CD14-positive monocyte (primary cell): ENCODE measurements around the gene C1RL. TPM values are rescaled to one million over a fixed set of nuclear protein-coding genes. Genes with fewer than 3 reads are reported as not detected.

ENCODE experiments used
- DNase-seq, 3 donors: peaks; one replicate each; pipeline ENCODE4 v3.0.0-alpha.2; 2011 to 2022
- H2AFZ ChIP-seq: 2 replicates; pipeline ENCODE4 v1.6.0; 2012; ENCODE audit warnings: mild to moderate bottlenecking, low read depth, low read length, inconsistent platforms; ENCODE audit not compliant: insufficient read depth, poor library complexity, severe bottlenecking
- H3K27ac ChIP-seq, 2 donors: 1 replicate in 1 of 2; 2 replicates in 1 of 2; pipeline ENCODE4 v1.5.1; 2012 to 2013; ENCODE audit warnings: low read length in 2 of 2, control low read depth in 1 of 2, inconsistent platforms in 1 of 2, low read depth in 1 of 2, mild to moderate bottlenecking in 1 of 2
- H3K27me3 ChIP-seq, 2 donors: one replicate each; pipeline versions ENCODE4 v1.6.0 to v1.6.1; 2011 to 2013; ENCODE audit warnings: low read length in 2 of 2; ENCODE audit not compliant: control insufficient read depth in 2 of 2, insufficient read depth in 2 of 2
- H3K36me3 ChIP-seq, 2 donors: replicated peaks in 1 of 2; 1 replicate in 1 of 2; 2 replicates in 1 of 2; pipeline versions ENCODE4 v1.5.1 to v1.6.1; 2012 to 2013; ENCODE audit warnings: low read length in 2 of 2, control low read depth in 1 of 2, inconsistent platforms in 1 of 2, mild to moderate bottlenecking in 1 of 2; ENCODE audit not compliant: insufficient read depth in 2 of 2, control insufficient read depth in 1 of 2
- H3K4me1 ChIP-seq, 2 donors: 1 replicate in 1 of 2; 2 replicates in 1 of 2; pipeline versions ENCODE4 v1.5.1 to v1.6.1; 2012 to 2013; ENCODE audit warnings: low read length in 2 of 2, control low read depth in 1 of 2, inconsistent platforms in 1 of 2, mild to moderate bottlenecking in 1 of 2, moderate library complexity in 1 of 2; ENCODE audit not compliant: insufficient read depth in 2 of 2, control insufficient read depth in 1 of 2
- H3K4me2 ChIP-seq: replicated peaks from 2 replicates; pipeline ENCODE3; 2012; ENCODE audit warnings: low read length, moderate library complexity, mild to moderate bottlenecking; ENCODE audit not compliant: poor library complexity, severe bottlenecking; ENCODE audit errors: extremely low read depth
- H3K4me3 ChIP-seq, 3 experiments: fragments of 200-600 bp in 1 of 3; sonication (generic) in 1 of 3; replicated peaks in 1 of 3; 1 replicate in 2 of 3; 2 replicates in 1 of 3; pipeline ENCODE4 v1.5.1; 2011 to 2013; ENCODE audit warnings: low read length in 3 of 3, mild to moderate bottlenecking in 3 of 3, control low read depth in 2 of 3, low read depth in 2 of 3, inconsistent platforms in 1 of 3, moderate library complexity in 1 of 3
- H3K79me2 ChIP-seq: 2 replicates; pipeline ENCODE4 v1.6.0; 2012; ENCODE audit warnings: mild to moderate bottlenecking, control low read depth, inconsistent platforms, low read length, moderate library complexity; ENCODE audit not compliant: insufficient read depth
- H3K9ac ChIP-seq: 2 replicates; pipeline ENCODE4 v1.6.0; 2017; ENCODE audit warnings: low read length, mild to moderate bottlenecking; ENCODE audit not compliant: insufficient read depth, poor library complexity, severe bottlenecking
- H3K9me3 ChIP-seq, 2 donors: replicated peaks in 1 of 2; 1 replicate in 1 of 2; 2 replicates in 1 of 2; pipeline versions ENCODE4 v1.5.1 to v1.6.1; 2012 to 2013; ENCODE audit warnings: low read length in 2 of 2, control low read depth in 1 of 2; ENCODE audit not compliant: control insufficient read depth in 1 of 2, insufficient read depth in 1 of 2
- H4K20me1 ChIP-seq: 2 replicates; pipeline ENCODE4 v1.6.0; 2012; ENCODE audit warnings: mild to moderate bottlenecking, low read length, control low read depth, moderate library complexity; ENCODE audit not compliant: insufficient read depth
- H3K27ac Mint-ChIP-seq, 7 donors: one replicate each; pipeline ENCODE4 v1.8.0; 2020; ENCODE audit warnings: mild to moderate bottlenecking in 7 of 7, mixed read lengths in 7 of 7, moderate library complexity in 6 of 7, inconsistent platforms in 2 of 7
- H3K27me3 Mint-ChIP-seq, 3 donors: one replicate each; pipeline ENCODE4 v1.8.0; 2021 to 2022; ENCODE audit warnings: low read depth in 3 of 3, mild to moderate bottlenecking in 3 of 3, mixed read lengths in 3 of 3, moderate library complexity in 3 of 3, inconsistent platforms in 1 of 3
- H3K36me3 Mint-ChIP-seq, 2 donors: one replicate each; pipeline ENCODE4 v1.8.0; 2020; ENCODE audit warnings: mixed read lengths in 2 of 2, inconsistent platforms in 1 of 2, mild to moderate bottlenecking in 1 of 2
- H3K4me1 Mint-ChIP-seq: one replicate; pipeline ENCODE4 v1.8.0; 2020; ENCODE audit warnings: mild to moderate bottlenecking, mixed read lengths
- H3K4me3 Mint-ChIP-seq, 2 donors: one replicate each; pipeline ENCODE4 v1.8.0; 2020; ENCODE audit warnings: mild to moderate bottlenecking in 2 of 2, mixed read lengths in 2 of 2, moderate library complexity in 1 of 2
- H3K9me3 Mint-ChIP-seq, 7 donors: one replicate each; pipeline ENCODE4 v1.8.0; 2020 to 2022; ENCODE audit warnings: mixed read lengths in 7 of 7, mild to moderate bottlenecking in 6 of 7, moderate library complexity in 6 of 7, inconsistent platforms in 2 of 7
- WGBS: methylation state at CpG from one replicate; pipeline ENCODE4 v1.1.5; 2013; ENCODE audit warnings: missing lambda C conversion rate; ENCODE audit not compliant: insufficient coverage; 5-methylcytosine and 5-hydroxymethylcytosine counted together
- intact Hi-C, 2 donors: fragments of 100-400 bp; cut with micrococcal nuclease; formaldehyde crosslinking; loops; one replicate each; pipeline versions ENCODE4 v1.15.0 to v1.15.1; 2023
- polyA plus RNA-seq, 3 donors: library from polyadenylated mRNA; depleted of rRNA in 1 of 3; unstranded in 2 of 3; stranded (reverse) in 1 of 3; fragments of 300-500 nt in 2 of 3; fragments of >200 nt in 1 of 3; fragmentation: Illumina TruSeq in 2 of 3; gene quantifications; 1 replicate in 2 of 3; 2 replicates in 1 of 3; pipeline ENCODE4 v1.2.3, GENCODE V29; 2012 to 2021
- TF ChIP-seq, protein P1 (sequence below): fragments of 200-600 bp; IDR thresholded peaks from one replicate; pipeline ENCODE4 v1.8.0; 2022; ENCODE audit warnings: antibody characterized with exemption, mild to moderate bottlenecking

The C1RL gene
- polyA plus RNA-seq, 3 donors, result 4.8 to 27.9 (median 5.6) TPM

DNA sequence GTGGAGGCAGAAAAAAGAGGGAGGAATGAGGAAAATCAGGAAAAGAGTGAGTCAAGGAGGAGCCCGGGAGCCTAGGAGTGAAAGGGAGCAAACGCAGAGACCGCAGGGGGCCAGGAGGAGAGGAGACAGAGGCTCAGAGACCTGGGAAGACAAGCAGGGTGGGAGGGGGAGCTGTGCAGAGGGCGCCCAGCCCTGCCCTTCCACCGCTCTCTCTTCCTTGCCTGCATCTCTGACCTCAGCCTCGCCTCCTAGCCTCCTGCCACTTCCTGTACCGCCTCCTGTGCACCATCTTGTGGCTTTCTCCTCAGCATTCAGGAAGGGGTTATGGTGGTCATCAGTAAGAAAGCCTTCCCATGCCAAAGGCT lies 22.5 kb upstream of the C1RL start:
- DNase-seq, result no peak
- H3K27ac Mint-ChIP-seq, result peak overlapping the region in 3 of 7 donors; percentile 21 to 82 (median 44)
- TF ChIP-seq, protein P1, sequence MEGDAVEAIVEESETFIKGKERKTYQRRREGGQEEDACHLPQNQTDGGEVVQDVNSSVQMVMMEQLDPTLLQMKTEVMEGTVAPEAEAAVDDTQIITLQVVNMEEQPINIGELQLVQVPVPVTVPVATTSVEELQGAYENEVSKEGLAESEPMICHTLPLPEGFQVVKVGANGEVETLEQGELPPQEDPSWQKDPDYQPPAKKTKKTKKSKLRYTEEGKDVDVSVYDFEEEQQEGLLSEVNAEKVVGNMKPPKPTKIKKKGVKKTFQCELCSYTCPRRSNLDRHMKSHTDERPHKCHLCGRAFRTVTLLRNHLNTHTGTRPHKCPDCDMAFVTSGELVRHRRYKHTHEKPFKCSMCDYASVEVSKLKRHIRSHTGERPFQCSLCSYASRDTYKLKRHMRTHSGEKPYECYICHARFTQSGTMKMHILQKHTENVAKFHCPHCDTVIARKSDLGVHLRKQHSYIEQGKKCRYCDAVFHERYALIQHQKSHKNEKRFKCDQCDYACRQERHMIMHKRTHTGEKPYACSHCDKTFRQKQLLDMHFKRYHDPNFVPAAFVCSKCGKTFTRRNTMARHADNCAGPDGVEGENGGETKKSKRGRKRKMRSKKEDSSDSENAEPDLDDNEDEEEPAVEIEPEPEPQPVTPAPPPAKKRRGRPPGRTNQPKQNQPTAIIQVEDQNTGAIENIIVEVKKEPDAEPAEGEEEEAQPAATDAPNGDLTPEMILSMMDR, result no peak
- intact Hi-C loops, result no loop called here
- Histone ChIP-seq H3K79me2 (no peaks in the 10 kb centered on the region), H2AFZ (peak overlapping the region; percentile 72), H3K4me2 (peak overlapping the region; percentile 81), H3K36me3 (peaks cover 6% of the 10 kb centered on the region in 2 donors), H3K9ac (no peak overlapping the region), H3K4me1 (peaks cover 26 to 27% of the 10 kb centered on the region in 2 donors), H3K9me3 (no peaks in the 10 kb centered on the region), H3K27me3 (peaks cover 19 to 43% of the 10 kb centered on the region in 2 donors), H3K27ac (no peak overlapping the region), H4K20me1 (no peaks in the 10 kb centered on the region), H3K4me3 (no peak overlapping the region)
- H3K9me3 Mint-ChIP-seq, result peaks cover 0 to 17% (median 6%) of the 10 kb centered on the region in 7 donors
- H3K4me3 Mint-ChIP-seq, result peak overlapping the region in 1 of 2 donors; percentile 91
- peaks cover 44 to 51% (median 45%) of the 10 kb centered on the region in 3 donors for H3K27me3 Mint-ChIP-seq
- no CpG with 5 or more reads among the region's 7 CpGs for WGBS
- peaks cover 30 to 40% of the 10 kb centered on the region in 2 donors for H3K36me3 Mint-ChIP-seq
- peaks cover 31% of the 10 kb centered on the region for H3K4me1 Mint-ChIP-seq

DNA sequence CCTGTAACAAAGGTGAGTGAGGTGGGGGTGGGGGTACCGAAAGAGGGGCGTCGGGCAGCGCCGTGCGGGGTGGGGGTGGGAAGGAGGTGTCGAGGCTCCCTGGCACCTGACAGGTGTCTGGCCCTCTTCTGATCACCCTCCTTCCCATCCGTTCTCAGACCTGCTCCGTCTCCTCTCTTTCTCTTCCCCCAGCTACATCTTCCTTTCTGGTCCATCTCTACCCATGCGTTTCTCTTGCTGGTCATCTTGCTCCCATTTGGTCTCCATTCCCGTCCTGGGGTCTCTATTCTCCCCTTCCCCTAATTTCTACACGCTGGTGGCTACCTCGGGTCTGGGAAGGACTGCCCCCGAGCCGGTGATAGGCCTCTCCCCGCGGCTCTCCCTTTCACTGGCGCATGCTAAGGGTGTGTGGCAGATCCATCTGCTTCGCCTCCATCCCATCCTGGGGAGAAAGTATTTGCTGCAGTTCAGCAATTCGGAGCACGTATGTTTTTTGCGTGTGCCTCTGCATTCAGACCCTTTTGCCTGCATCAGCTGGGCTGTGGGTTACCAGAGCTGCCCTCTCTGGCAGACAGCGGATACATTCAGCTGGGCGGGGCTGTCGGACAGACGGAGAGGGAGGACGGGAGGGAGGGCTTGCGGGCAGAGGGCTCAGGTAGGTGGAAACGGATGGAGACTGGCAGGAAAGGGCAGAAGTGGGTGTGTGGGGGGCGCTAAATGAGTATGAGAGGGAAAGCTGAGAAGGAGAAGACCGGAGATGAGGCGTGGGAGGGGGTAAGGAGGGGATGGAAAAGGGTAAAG lies 21.9 kb upstream of the C1RL start:
- intact Hi-C loops, result no loop called here
- Histone ChIP-seq H3K27ac (no peak overlapping the region), H3K36me3 (peaks cover under 1 to 1% of the 10 kb centered on the region in 2 donors), H3K4me3 (peak overlapping the region in 2 of 3 experiments; percentile 18 to 70), H3K79me2 (no peaks in the 10 kb centered on the region), H3K9me3 (no peaks in the 10 kb centered on the region), H3K9ac (peak overlapping the region; percentile 7), H4K20me1 (no peaks in the 10 kb centered on the region), H2AFZ (peak overlapping the region; percentile 72), H3K4me1 (peaks cover 26 to 27% of the 10 kb centered on the region in 2 donors), H3K27me3 (peaks cover 19 to 43% of the 10 kb centered on the region in 2 donors), H3K4me2 (peak overlapping the region; percentile 81)
- peaks cover 31% of the 10 kb centered on the region for H3K4me1 Mint-ChIP-seq
- H3K36me3 Mint-ChIP-seq, result peaks cover 24 to 34% of the 10 kb centered on the region in 2 donors
- peak overlapping the region; percentile 73 to 91 for H3K4me3 Mint-ChIP-seq
- peaks cover 0 to 17% (median 6%) of the 10 kb centered on the region in 7 donors for H3K9me3 Mint-ChIP-seq
- WGBS, result under 1% methylated on average over 19 of the region's 32 CpGs
- no peak for DNase-seq
- TF ChIP-seq, protein P1, result no peak
- H3K27me3 Mint-ChIP-seq, result peaks cover 44 to 51% (median 45%) of the 10 kb centered on the region in 3 donors
- peak overlapping the region in 3 of 7 donors; percentile 36 to 82 (median 50) for H3K27ac Mint-ChIP-seq
